GM21529 (cell line): ENCODE data around the gene NDUFV3.
"Not testable (repeated sequence)": the region's sequence is repeated elsewhere in the genome, so short reads cannot be mapped to it uniquely, and the experiment has no call there.

Experiments used
- ATAC-seq: cut with Tn5 transposase; IDR thresholded peaks from one replicate; pipeline ENCODE4 v1.9.1; 2021; ENCODE audit not compliant: unreplicated experiment

The NDUFV3 gene

GRCh38 chr21:42855937-42856335 is 37.2 kb upstream of the NDUFV3 start:
- ATAC-seq, result no peak

DNA sequence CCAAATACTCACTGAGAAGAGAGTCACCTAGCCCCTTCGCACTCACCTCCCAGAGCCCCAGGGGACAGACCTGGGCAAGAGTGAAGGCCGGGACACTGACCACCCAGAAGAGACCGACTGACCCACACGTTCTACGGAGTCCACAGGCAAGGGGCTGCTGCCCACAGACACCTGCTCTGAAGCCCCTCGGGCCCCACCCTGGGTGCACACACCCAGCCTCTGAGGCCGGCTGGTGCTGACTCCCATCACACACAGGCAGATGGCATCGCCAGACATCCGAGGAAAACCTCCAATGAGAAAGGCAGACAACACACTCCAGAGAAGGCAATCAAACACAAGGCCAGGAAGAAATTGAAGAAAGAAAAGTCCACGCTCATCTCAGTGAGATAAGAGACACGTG is 35.9 kb upstream of the NDUFV3 start:
- no peak for ATAC-seq

GRCh38 chr21:42858185-42858847 is 34.8 kb upstream of the NDUFV3 start:
- ATAC-seq, result no peak

DNA sequence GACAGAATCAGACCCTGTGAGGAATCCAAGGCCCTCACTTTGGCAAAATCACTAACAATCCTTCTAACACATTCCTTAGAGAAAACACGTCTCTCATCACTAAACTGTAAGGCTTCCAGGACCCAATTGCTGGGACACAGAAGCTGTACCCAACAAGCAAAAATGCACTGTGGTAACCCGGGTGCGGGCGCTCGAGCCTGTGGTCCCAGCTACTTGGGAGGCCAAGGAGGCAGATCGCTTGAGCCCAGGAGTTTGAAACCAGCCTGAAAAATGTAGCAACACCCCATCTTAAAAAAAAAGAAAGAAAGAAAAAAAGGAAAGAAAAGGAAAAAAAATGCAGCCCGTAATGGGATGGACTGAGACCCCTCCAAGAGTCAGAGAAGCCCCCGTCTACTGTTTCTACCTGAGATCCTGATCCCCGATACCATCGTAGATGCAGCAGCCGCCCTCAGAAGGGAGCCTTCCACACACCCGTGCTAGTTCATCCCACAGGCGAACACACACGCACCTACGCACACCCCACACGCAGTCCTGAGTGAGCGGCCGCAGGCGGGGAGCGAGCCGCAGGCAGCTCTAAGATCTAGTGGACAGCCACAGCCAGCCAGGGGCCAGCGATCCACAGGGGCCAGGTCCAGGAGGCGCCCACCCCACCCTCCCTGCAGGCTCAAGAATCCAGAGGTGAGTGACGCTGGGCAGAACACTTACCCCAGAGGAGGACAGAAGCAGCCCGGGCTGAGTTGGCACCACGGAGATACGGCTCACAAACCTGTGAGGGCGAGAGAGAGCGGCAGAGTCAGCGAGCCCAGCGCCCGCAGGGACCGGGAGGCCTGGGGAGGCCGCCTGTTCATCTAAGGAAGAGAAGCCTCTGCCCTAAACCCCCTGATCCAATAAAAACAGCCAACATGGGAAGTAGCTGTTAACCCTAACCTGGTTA is 33.9 kb upstream of the NDUFV3 start:
- no peak for ATAC-seq

GRCh38 chr21:42859891-42860230 is 33.2 kb upstream of the NDUFV3 start:
- ATAC-seq, result no peak

DNA sequence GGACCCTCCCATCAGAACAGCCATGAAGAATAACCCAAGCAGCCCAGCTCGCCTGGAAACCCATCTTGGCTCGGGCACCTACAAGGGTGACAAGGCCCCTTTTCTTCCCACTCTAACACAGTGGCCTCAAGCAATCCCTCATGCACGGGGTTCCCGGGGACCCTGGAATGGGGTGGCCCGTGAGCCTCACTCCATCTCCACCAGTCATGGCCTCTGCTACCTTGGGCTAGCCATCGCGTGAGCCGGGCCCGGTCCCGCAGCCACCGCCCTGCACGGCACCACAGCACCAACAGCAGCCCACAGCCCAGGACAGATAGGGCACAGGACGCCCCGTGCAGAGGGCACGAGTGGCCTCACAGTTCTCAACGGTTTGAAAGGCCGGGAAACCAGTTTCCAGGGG is 32.8 kb upstream of the NDUFV3 start:
- ATAC-seq, result no peak

GRCh38 chr21:42861311-42861847 is 31.7 kb upstream of the NDUFV3 start:
- ATAC-seq, result no peak

GRCh38 chr21:42861848-42862400 is 31.2 kb upstream of the NDUFV3 start:
- ATAC-seq, result no peak

GRCh38 chr21:42862774-42863503 is 30.2 kb upstream of the NDUFV3 start:
- no peak for ATAC-seq

DNA sequence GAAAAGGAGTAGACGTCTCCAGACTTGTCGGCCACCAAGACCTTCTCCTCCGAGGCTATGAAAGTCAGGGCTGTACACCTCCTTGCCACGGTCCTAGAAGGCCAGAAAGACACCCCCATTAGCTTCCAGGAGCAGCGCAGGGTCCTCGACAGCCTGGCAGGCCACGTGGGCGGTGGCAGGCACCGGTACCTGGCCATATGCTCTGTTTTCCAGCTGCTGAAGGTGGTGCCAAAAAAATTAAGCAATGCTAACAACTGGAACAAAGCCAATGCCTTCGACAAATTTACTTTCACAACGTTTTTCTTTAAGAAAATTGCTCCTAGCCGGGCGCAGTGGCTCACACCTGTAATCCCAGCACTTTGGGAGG is 29.6 kb upstream of the NDUFV3 start:
- no peak for ATAC-seq

GRCh38 chr21:42864286-42864685 is 28.8 kb upstream of the NDUFV3 start:
- no peak for ATAC-seq

- no peak for ATAC-seq
Observed at GRCh38 chr21:42864815-42865775, 28.0 kb upstream of the NDUFV3 start.

DNA sequence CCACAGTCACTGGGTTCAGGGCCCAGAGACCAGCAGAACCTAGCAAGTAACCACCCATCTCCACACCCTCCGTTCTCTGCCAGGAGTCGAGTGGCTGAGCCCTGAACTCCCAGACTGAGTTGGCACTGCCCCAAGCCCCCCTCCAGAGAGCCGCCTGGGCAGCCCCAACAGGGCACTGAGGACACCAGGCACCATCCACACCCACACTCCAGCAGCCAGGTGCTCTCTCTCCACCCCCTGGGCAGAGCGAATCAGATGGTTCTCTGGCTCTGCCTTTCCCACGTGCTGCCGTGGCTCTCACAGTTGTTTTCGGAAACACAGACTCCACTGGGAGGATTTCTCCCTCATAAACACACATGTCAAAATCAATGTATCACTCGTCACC is 27.3 kb upstream of the NDUFV3 start:
- ATAC-seq, result no peak

DNA sequence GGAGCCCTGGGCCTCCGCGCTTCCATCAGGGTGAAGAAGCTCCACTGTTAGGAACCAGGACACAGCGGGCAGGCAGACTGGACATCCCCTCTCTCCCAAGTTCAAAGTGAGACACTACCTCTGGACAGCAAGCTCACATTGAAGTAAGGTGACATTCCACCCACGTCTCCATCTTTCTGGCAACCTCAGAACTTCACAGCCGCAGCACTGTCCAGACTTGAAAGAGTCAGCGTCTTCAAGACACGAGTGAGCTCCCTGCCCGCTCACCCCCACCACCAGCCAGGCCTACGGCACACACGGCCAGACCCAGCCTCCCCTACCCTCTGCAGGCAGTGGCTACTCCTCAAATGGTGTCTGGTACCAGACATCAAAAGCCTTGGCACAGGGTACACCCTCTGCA is 24.9 kb upstream of the NDUFV3 start:
- ATAC-seq, result no peak

GRCh38 chr21:42873096-42873495 is 20.0 kb upstream of the NDUFV3 start:
- ATAC-seq, result no peak

DNA sequence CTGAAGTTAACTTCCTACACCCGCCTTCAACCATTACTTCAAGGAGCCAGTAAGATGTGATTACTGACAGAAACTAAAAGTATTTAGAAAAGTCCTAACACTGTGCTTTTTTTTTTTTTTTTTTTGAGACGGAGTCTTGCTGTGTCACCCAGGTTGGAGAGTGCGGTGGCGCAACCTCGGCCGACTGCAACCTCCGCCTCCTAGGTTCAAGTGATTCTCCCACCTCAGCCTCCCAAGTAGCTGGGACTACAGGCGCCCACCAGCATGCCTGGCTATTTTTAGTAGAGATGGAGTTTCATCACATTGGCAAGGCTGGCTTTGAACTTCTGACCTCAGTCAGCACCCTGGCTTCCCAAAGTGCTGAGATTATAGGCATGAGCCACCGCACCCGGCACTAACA is 17.3 kb upstream of the NDUFV3 start:
- not testable (repeated sequence) for ATAC-seq

GRCh38 chr21:42878678-42878992 is 14.5 kb upstream of the NDUFV3 start:
- ATAC-seq, result peak; percentile 24

DNA sequence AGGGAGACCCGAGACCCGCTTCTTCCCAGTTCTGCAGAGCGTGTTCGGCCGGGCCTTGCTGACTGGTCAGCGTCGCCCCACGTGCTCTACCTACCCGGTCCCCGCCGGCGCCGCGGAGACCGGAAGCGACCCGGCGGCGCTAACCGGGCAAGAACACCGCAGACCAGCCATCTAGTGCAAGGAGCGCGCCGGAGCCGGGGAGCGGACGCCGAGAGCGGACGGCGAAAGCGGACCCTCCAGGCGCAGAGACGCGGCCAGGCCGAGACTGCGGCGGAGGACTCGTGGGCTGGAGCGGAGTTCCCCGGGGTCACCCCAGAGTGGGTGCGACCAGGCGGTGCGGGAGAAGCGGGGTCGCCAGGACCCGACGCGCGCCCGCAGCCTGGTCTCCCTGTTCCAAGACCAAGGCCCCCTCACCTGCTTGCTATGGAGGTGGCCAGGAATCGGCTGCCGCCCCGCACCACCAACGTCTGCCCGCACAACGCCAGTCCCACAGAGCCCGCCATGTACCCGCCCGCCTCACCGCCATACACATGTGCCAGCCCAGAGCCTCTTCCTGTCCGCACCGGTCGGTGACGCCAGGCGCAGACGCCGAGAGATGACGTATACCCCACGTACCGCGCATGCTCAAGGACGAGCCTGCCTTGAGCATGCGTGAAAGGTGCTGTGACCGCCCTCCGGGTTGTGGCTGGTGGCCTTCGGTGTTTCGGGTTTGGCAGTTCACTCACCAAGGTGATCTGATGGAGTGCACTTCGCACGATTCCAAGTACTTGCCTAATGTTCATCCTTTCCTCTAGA is 13.9 kb upstream of the NDUFV3 start, which contains the start of gene WDR4:
TSS of gene WDR4 (minus strand) at position 547 of the 795 bp plus-strand sequence. CDS start at position 503, 44 bp downstream.
- peak; percentile 80 for ATAC-seq

- ATAC-seq, result no peak
Observed at GRCh38 chr21:42880352-42880751, 12.8 kb upstream of the NDUFV3 start.
